Ureter (tissue), 1 donor: ENCODE data around the gene TMUB1. TPM values are rescaled to one million over a fixed set of nuclear protein-coding genes. Genes with fewer than 3 reads are reported as not detected.

ENCODE experiments used
- DNase-seq: peaks from one replicate; pipeline ENCODE4 v3.0.0-alpha.2; 2020; ENCODE audit warnings: low spot score
- total RNA-seq: library from RNA; stranded (reverse); gene quantifications from one replicate; pipeline ENCODE4 v1.2.4, GENCODE V29; 2023
- donor health status: DM: yes; HTN: yes; CAD: no.

TMUB1 gene
- total RNA-seq, 1 donor from 2014 or later, result 24.9 TPM

DNA sequence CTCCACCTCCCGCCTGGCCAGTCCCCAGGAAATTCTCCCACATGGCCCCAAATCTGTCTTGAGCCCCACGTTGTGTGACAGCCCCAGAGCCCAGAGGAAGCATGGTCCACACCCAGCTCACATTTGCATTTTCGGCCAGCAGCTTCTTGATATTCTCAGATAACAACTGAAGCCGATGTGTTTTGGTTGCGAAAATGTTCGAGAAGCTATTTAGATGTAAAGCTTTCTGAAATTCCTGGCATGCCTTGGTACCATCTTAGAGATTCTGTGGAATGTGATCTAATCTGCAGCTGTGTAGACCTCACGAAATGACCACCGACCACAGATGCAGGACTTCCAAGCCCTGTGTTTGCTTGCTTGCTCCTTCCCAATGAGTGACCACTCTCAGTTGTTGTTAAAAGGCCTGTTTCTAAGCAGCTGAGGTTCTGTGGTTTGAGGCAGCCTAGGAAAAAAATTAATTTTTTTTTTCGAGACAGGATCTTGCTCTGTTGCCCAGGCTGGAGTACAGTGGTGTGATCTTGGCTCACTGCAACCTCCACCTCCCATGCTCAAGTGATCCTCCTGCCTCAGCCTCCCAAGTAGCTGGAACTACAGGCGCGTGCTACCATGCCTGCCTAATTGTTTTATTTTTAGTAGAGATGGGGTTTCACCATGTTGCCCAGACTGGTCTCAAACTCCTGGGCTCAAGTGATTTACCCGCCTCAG lies 15.1 kb downstream of the TMUB1 start:
- DNase-seq, result no peak

DNA sequence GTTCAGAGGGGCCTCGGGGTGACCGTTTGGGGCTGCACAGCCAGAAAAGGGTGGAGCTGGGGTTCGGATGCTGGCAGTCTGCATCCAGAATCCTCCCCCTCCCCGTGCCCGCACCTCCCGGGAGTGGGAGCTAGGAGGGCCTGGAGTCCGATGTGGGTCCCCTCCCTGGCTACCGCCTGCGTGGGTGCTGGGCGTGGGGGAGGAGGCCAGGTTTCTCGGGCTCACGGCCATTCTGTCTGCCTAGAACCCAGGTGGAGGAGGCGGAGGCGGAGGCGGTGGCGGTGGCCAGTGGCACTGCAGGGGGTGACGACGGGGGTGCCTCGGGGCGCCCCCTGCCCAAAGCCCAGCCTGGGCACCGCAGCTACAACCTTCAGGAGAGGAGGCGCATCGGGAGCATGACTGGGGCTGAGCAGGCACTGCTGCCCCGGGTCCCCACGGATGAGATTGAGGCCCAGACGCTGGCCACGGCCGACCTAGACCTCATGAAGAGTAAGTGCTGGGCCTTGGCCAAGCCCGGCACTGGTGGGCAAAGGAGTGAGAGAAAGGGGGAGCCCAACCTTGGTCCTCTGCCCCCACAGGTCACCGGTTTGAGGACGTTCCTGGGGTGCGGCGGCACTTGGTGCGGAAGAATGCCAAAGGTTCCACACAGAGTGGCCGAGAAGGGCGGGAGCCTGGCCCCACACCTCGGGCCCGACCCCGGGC lies 16.9 kb downstream of the TMUB1 start:
- no peak for DNase-seq

DNA sequence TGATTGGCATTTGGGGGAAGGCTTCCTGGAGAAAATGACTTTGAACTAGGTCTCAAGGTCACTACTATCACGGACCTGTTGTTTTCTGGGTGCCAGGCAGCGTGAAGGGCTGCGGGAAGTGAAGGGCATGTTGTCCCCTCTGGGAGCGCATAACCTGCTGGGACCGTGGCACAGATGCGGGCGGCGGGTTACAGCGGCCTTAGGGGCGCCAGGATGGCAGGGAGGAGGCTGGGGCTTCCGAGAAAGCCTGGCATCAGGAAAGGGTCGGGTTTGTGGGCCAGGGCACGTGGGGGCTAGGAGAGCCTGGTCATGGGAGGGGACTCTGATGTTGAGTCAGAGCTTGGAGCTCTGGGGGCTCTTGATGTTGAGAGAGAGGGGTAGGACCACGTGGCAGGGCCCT lies 17.8 kb downstream of the TMUB1 start:
- DNase-seq, result no peak

DNA sequence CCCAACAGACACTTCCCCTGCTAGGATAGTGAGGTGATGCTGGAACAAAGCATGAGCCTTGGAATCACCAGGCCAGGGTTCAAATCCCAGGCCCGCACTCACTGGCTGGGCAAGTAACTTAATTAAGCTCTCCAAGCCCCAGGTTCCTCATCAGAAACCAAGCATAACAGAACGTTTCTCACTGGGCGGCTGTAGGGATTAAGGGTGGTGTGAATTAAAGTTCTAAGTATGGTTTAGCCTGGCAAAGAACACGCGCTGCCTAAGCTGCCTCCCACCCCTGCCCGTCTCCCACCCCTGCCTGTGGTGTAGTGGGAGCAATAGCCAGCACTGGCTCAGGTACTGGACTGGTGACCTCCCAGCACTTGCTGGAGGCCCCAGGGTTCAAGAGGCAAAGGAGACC lies 18.3 kb downstream of the TMUB1 start:
- no peak for DNase-seq

DNA sequence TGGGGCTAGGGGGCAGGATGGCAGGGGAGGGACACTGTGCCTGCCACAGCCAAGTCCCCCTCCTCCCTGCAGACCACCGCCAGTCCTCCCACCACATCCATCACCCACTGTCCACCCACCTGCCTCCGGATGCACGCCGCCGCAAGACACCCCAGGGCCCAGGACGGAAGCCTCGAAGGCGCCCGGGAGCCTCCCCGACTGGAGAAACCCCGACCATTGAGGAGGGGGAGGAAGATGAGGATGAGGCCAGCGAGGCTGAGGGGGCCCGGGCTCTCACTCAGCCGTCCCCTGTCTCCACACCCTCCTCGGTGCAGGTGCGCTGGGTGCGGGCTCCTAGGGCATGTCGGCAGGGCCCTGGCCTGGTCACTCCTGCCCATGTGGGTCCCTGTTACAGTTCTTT lies 18.8 kb downstream of the TMUB1 start:
- no peak for DNase-seq

DNA sequence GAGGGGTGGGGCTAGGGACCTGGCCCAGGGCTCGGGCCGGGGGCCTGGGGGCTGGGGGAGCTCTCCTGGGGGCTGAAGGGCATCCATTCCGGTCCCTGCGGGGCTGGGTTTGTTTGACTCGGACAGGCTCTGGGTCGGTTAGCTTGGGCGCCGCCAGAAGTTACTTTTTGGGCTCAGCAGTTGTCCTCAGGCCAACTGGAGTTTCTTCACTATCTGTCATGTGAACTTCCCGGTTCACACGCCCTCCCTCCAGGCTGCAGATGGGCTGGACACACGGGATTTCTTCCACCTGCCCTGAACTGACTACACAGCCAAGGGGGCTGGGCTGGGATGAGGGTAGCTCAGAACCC lies 20.1 kb downstream of the TMUB1 start:
- no peak for DNase-seq

DNA sequence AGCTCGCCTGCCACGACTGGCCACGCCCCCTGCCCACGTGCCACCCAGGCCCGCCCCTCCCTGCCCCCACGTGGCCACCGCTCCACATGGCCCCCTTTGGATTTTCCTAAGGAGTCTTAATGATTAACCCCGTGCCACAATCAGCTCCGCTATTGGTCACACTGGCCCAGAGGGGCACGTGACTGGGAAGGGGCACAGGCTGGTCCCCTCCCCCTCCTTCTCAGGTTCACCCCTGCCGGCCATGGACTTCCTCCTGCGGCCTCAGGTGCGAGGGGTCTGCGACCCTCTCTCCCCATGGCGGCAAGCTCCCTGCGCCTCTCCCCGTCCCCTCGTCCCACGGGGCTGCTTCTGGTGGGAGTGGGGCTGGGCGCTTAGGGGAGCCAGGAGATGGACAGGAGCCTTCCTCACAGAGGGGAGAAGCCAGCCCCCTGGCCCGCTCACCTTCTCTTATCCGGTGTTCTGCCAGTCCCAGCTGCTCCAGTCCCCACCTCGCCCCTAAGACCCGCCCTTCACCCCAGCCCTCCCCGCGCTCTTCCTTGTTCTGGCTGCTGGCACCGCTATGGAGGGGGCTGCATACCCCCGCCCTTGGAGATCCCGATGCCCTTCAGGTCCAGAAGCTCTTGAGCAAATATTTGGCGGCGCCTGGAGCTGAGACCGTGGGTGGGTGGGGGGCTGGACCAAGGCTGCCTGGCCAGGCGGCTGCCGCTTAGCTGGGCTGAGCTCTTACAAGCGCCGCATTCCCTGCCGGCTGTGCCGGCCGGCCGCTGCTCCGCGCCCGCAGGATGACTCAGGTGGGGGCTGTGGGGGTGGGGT lies 20.7 kb downstream of the TMUB1 start:
- no peak for DNase-seq

DNA sequence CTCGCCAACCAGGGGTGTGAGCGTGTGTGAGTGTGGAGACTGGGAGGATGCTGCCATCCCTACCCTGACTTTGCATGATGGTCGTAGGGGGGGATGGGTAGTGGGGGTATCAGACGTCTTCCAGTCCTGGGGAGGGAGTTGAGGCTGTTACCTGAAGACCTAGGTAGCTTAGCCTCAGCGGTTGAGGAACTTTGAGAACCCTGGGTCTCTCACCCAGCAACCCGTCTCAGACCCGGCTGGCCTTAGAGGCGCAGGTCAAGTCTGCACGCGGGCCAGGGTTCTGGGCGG lies 21.2 kb downstream of the TMUB1 start:
- no peak for DNase-seq

DNA sequence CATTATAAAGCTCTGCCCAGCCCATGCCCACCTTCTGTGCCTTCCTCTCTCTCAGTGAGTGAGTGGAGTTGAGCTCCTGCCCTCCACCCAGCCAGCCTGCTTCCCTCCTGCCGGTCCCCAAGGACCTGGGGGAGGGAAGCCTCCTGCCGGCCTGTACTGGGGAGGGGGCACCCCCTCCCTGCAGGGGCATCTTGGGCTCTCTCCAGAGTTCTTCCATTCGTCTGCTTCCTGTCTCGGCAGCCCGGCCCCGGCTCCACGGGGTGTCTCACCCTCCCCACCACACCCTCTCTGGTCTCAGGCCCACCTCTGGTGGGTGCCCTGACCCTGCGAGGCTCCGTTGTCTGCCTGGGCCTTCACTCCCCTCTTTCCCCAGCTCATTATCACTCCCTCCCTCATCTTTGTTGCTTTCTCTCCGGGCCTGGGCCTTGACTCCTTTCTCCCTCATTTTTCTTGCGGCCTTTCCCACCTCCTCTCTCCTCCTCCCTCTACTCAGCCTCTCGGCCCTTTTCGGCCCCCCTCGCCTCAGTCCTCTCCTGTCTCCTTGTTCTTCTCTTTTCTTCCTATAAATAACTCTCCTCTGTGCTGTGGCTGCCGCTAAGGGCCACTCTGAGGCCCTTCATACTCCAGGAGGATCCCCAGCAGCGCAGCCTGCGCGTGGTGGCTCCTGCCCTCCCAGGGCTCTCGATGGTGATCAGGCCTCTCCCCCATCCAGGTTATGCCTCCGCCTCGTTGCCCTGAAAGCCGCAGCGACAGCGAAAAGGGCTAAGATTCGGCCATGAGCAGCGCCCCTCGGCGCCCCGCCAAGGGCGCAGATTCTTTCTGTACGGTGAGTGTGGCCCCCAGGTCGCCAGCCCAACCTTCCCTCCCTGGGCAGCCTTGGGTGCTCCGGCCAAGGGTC lies 21.8 kb downstream of the TMUB1 start:
- no peak for DNase-seq

DNA sequence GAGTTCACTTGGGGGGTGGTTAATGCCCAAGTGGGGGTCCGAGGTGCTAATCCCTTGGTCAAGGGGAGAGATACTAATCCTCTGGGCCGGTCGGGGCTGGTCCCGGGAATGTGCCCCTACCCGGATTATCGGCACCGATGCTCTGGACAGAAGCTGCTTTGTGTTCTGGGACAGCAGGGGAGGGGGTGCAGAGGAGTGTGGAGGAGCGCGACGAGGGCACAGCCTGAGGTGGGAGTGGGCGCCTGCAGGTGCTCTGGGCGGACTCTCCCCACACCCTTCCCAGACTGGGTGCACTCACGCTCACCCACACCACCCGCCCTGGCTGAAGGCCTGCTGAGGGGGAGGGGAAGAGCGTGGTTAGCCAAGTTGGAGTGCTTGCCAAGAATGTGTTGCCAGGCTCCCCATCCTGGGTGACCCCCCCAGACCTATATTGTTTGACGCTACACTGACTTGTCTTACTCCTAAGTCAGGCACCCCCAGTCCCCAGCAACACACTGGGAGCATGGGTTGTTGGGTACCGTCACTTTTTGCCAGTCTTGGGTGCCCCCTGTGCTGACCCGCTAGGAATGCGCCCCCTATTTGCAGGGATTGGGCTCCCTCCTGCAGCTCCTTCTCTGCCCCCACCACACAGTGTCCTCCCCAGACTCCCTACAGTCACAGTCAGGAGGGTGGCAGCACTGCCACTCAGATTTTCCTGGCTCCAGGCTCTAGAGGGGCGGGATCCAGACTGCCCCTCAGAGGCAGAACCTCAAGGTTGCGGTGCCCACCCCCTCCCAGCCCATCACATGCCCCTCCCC lies 22.7 kb downstream of the TMUB1 start:
- no peak for DNase-seq

DNA sequence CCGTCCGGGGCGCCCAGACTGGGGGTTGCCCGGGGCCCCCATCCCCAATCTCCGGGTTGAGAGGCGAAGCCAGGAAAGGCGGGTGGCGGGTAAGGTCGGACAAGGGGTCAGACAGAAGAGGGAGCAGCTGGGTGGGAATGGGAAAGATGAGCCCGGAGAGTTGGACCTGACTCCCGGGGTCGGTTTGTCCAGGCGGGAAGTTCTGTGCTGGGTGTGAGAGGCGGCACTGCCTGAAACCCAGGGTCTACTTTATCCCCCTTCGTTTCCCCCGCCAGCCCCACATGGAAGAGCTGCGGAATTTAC lies 23.2 kb downstream of the TMUB1 start:
- DNase-seq, result no peak

DNA sequence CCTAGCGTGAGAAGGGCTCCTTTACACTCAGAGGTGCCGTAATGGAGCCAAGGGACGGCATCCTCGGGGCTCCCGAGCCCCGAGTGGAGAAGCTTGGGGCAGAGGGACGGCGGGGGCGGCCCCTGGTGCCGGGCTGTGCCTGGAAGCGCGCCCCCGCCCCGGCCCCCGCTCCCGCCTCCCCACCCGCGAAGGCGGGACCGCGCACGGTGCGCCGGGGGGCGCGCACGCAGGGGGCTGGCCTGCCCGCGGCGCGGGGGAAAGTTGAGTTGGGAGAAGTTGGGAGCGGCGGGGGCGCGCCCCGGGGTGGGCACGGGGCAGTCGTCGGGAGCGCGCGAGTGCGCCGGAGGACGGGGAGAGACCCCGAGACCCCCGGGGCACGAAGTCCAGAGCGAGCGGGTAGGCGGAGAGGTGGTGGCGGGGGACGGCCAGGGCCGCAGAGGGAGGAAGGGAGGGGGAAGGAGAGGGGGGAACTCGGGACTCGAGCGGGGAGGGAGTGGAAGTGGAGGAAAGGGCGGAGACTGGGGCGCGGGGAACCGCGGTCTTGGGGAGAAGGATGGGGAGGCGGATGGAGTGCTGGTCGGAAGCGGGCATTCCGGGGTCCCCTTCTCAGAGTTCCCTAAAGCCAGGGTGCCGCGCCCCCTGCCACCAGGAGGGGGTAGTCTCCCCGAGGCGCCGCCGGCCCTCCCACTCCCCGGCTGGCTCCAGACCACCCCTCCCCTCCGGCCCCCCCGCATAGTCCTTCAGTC lies 23.8 kb downstream of the TMUB1 start, which contains the start of gene SLC4A2:
Gene SLC4A2, plus strand, starts transcription at position 223 of the 746 bp plus-strand sequence. CDS start 2,399 bp downstream, outside the sequence.
- peak; percentile 84 for DNase-seq

DNA sequence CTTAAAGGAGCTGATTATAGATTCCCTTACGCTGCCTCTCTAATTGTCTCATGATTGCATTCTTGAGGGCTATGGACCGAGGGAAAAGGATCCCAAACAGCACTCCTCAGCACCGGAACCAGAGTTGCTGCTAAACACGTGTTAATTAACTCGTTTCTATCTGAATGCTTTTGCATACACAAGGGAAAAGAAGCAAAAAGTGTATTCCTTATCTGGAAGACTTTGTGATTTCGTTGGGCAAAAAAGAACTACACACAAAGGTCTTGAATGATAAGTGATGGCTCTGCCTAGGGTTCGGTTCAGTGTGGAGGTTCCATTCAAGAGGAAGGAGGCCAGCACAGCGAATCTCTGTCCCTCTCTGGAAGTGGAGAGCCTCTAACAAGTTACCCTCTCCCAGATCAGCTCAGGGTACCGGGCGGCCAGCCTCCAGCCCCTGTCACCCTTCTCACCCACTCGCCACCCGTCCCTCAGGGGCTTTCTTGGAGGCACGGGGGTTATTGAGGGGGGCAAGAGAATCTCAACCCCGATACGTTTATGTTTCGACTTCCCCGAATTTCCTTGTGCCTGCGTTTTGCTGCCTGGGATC lies 24.4 kb downstream of the TMUB1 start:
- no peak for DNase-seq

DNA sequence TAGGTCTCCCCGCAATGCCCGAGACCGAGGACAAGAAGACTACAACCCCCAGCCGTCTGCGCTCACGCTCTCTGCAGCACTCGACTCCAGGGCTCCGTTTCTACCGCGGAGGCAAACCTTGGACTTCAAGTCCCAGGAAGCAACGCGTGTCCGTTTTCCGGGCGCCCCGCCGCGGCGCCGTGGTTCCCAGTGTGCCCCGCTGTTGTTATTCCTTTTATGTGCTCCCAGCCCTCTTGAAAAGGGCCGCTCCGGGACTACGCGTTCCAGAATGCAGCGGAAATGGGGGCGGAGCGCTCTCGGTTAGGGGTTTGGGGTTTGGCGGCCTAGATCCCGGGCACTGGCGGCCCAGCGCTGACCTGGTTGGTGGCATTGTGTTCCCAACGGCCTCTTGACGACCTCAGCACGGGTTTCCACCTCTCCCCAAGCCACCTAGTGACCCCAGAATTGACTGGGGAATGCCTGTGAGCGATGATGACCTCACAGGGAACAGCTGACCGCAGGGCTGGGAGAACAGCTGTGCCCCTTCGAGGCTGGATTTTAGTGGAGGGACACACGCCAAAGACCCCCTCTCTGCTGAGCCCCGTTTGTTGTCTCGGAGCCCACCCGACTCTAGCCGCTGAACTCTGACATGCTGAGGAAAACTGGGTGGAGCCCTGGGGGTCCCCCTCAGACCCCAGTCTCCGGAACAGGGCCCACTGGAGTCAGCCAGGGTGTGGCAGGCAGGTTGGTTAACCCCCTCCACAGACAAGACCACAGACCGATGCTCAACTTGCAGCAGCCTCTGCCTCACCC lies 25.1 kb downstream of the TMUB1 start:
- DNase-seq, result peak; percentile 99

DNA sequence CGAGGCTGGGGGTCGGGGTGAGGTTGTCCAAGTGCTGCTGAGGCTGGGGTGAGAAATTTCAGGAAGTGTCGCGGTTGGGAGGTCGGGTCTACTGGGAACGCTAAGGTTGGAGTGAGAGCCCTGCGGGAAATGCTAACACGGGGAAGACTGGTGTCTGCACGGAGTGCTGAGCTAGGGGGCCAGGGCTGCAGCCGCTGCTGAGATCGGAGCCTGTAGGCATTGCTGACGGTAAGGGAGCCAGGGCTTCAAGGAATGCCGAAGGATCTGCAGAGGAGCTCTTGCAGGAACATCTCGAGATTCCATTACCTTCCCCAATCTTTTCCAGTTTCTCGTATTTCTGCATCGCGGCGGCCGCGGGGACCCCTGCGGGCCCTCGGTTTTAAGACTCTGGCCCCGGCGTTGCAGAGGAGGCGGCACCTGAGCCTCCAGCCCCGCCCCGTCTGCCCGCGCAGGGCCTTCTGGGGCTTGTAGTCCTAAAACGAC lies 25.7 kb downstream of the TMUB1 start, which contains the start of gene CDK5:
Gene CDK5, minus strand, starts transcription at position 392 of the 483 bp plus-strand sequence. Its CDS starts 49 bp downstream, at position 343.
- DNase-seq, result no peak

DNA sequence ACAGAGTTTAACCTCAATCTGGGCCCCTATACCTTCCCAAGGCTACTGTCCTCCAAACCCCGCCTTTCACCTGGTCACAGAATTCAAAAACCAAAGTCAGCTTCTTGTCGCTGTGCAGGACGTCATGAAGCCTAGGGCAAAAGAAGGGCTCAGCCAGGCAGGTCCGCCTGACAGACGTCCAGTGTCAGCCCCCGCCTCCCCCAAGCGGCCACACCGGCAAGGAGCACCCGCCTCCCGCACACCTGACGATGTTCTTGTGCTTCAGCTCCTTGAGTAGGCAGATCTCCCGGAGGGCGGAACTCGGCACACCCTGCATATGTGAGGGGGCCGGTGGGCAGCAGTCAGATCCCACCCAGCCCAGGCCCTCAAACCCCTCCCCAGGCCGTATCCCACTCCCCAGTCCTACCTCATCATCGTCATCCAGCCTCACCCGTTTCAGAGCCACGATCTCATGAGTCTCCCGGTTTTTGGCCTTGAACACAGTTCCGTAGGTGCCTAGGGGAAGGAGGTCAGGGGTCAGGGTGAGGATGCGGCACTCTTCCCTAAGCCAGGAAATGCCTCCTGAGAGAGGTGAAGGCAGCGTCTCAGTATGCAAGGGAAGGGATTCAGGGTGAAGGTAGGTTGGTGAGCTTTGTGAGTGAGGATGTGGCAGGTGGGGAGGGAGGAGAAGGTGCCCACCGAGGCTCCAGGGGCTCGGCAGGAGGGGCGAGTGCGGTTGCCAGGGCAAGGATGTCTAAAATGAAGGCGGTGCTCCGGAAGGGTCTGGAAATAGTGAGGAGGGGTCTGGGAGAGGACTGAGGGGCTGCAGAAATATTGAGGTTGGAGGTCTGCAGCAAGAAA lies 26.4 kb downstream of the TMUB1 start:
- no peak for DNase-seq

DNA sequence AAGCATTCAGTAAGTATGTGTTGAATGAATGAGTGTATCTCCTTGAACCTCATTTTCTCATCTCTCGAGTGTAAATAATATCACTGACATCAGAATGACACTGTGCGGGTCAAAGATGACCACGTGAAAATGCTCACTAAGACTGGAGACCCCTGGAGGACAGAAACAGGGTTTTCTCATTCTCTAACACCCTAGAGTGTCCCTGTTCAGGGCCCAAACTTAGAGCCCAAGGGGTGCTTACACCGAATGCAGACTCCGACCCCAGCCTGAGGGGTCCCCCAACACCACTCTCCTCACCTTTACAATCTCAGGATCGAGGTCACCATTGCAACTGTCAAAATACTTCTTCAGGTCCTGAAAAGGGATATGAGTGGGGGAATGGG lies 27.0 kb downstream of the TMUB1 start:
- no peak for DNase-seq

DNA sequence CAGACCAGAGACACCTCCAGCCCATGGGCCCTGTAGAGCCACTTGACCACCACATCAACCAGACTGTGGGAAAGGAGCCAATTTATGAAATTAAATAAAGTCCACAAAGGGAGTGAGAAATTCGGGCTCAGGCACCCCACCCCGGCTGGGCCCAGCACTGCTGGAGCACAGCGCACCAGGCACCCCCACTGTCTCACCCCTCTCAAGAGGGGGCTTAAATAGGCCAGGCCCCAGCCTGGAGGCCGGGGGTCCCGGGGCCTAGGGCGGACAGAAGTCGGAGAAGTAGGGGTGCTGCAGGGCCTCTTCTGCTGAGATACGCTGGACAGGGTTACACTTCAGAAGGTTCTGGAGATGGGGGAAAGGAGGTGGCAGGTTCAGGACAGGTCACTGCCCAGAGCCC lies 29.5 kb downstream of the TMUB1 start:
- DNase-seq, result no peak
